Activated T-helper 1 cell treated with anti-CD3 and anti-CD28 coated beads, Interleukin-12 subunit alpha, Interleukin-12 subunit beta, Interleukin-2, Interleukin-4 antibody, amounts not matched to agents 30 ng/mL and 10 ng/mL and 1 ng/mL, durations not matched to agents 14 hours and 24 hours and 36 hours (primary cell): ENCODE measurements around the gene AKR1C8. TPM values are rescaled to one million over a fixed set of nuclear protein-coding genes. Genes with fewer than 3 reads are reported as not detected.
"Not testable (repeated sequence)": the region's sequence is repeated elsewhere in the genome, so short reads cannot be mapped to it uniquely, and the experiment has no call there.

Source experiments
- DNase-seq: peaks from one replicate; pipeline ENCODE4 v3.0.0; 2021; ENCODE audit warnings: low spot score
- H3K27ac Mint-ChIP-seq: one replicate; pipeline ENCODE4 v1.8.0; 2021; ENCODE audit warnings: mild to moderate bottlenecking, mixed read lengths
- H3K27me3 Mint-ChIP-seq: one replicate; pipeline ENCODE4 v1.8.0; 2022; ENCODE audit warnings: mild to moderate bottlenecking, moderate library complexity, mixed read lengths; ENCODE audit not compliant: insufficient read depth
- H3K36me3 Mint-ChIP-seq: one replicate; pipeline ENCODE4 v1.8.0; 2021; ENCODE audit warnings: low read depth, mixed read lengths
- H3K4me1 Mint-ChIP-seq: one replicate; pipeline ENCODE4 v1.8.0; 2021; ENCODE audit warnings: low read depth, mixed read lengths
- H3K4me3 Mint-ChIP-seq: one replicate; pipeline ENCODE4 v1.8.0; 2021; ENCODE audit warnings: mild to moderate bottlenecking, moderate library complexity, mixed read lengths
- H3K9me3 Mint-ChIP-seq: one replicate; pipeline ENCODE4 v1.8.0; 2021; ENCODE audit warnings: mixed read lengths
- intact Hi-C: fragments of 100-400 bp; cut with micrococcal nuclease; formaldehyde crosslinking; loops from one replicate; pipeline ENCODE4 v1.15.1; 2024
- total RNA-seq: library from RNA; stranded (reverse); gene quantifications from 2 replicates; pipeline ENCODE4 v1.2.3, GENCODE V29; 2022

AKR1C8 gene
- total RNA-seq, 1 donor from 2014 or later = 0.34 TPM

GRCh38 chr10:5196702-5197113, 11.8 kb upstream of the AKR1C8 start, which contains the start of gene AKR1C4:
TSS of gene AKR1C4 (plus strand) at chr10:5196837. CDS start at chr10:5196868, 31 bp downstream.
- no peak within 1 kb of the TSS for H3K27ac Mint-ChIP-seq
- H3K4me1 Mint-ChIP-seq = no peaks in the 10 kb centered on the region
- DNase-seq = no peak
- H3K9me3 Mint-ChIP-seq = peaks cover 10% of the 10 kb centered on the region
- H3K36me3 Mint-ChIP-seq = no peaks in the 10 kb centered on the region
- no peak within 1 kb of the TSS for H3K4me3 Mint-ChIP-seq
- H3K27me3 Mint-ChIP-seq = peaks cover 5% of the 10 kb centered on the region
- intact Hi-C loops = no loop called here

- no peaks in the 10 kb centered on the region for H3K4me1 Mint-ChIP-seq
- H3K4me3 Mint-ChIP-seq = no peak overlapping the region
- H3K36me3 Mint-ChIP-seq = no peaks in the 10 kb centered on the region
- DNase-seq = no peak
- intact Hi-C loops = no loop called here
- H3K27me3 Mint-ChIP-seq = peaks cover 6% of the 10 kb centered on the region
- H3K27ac Mint-ChIP-seq = no peak overlapping the region
- peaks cover 10% of the 10 kb centered on the region for H3K9me3 Mint-ChIP-seq
These were observed 10.9 kb upstream of the AKR1C8 start for GRCh38 chr10:5195727-5196374.

- Mint-ChIP-seq H3K9me3 (peaks cover 10% of the 10 kb centered on the region), H3K36me3 (no peaks in the 10 kb centered on the region), H3K4me3 (no peak overlapping the region), H3K27me3 (peaks cover 10% of the 10 kb centered on the region), H3K27ac (no peak overlapping the region), H3K4me1 (no peaks in the 10 kb centered on the region)
- intact Hi-C loops = no loop called here
- no peak for DNase-seq
These were observed 9.5 kb upstream of the AKR1C8 start for GRCh38 chr10:5194431-5194830.

- Mint-ChIP-seq H3K36me3 (no peaks in the 10 kb centered on the region), H3K27me3 (peaks cover 14% of the 10 kb centered on the region), H3K27ac (no peak overlapping the region), H3K9me3 (peaks cover 7% of the 10 kb centered on the region), H3K4me3 (no peak overlapping the region), H3K4me1 (no peaks in the 10 kb centered on the region)
- intact Hi-C loops = no loop called here
- no peak for DNase-seq
These were observed 3.4 kb upstream of the AKR1C8 start for GRCh38 chr10:5188358-5188757.

- Mint-ChIP-seq H3K27ac (no peak overlapping the region), H3K36me3 (no peaks in the 10 kb centered on the region), H3K9me3 (peaks cover 7% of the 10 kb centered on the region), H3K4me1 (no peaks in the 10 kb centered on the region), H3K4me3 (no peak overlapping the region), H3K27me3 (peaks cover 14% of the 10 kb centered on the region)
- DNase-seq = no peak
- intact Hi-C loops = no loop called here
These were observed 2.9 kb upstream of the AKR1C8 start for GRCh38 chr10:5187867-5188266.

- H3K4me3 Mint-ChIP-seq = no peak overlapping the region
These were observed 1.0 kb downstream of the AKR1C8 start for GRCh38 chr10:5183923-5184322.

GRCh38 chr10:5180503-5180902, 4.4 kb downstream of the AKR1C8 start:
- intact Hi-C loops, H3K9me3 Mint-ChIP-seq, H3K4me1 Mint-ChIP-seq, H3K36me3 Mint-ChIP-seq, H3K4me3 Mint-ChIP-seq, H3K27ac Mint-ChIP-seq, H3K27me3 Mint-ChIP-seq, DNase-seq: not testable (repeated sequence)

More at GRCh38 chr10:5183923-5184322, 1.0 kb downstream of the AKR1C8 start:
- Mint-ChIP-seq H3K27ac (no peak overlapping the region), H3K9me3 (peaks cover 7% of the 10 kb centered on the region), H3K36me3 (no peaks in the 10 kb centered on the region), H3K27me3 (peaks cover 5% of the 10 kb centered on the region), H3K4me1 (no peaks in the 10 kb centered on the region)
- intact Hi-C loops = no loop called here
- no peak for DNase-seq

GRCh38 chr10:5175581-5175980, 9.4 kb downstream of the AKR1C8 start:
- H3K27ac Mint-ChIP-seq, H3K9me3 Mint-ChIP-seq, H3K4me1 Mint-ChIP-seq, H3K36me3 Mint-ChIP-seq, H3K4me3 Mint-ChIP-seq, DNase-seq, H3K27me3 Mint-ChIP-seq, intact Hi-C loops: not testable (repeated sequence)

- H3K27me3 Mint-ChIP-seq = no peaks in the 10 kb centered on the region
- peaks cover 46% of the 10 kb centered on the region for H3K9me3 Mint-ChIP-seq
- H3K4me1 Mint-ChIP-seq = no peaks in the 10 kb centered on the region
- no peak overlapping the region for H3K27ac Mint-ChIP-seq
- H3K36me3 Mint-ChIP-seq = peaks cover 3% of the 10 kb centered on the region
- DNase-seq = no peak
- H3K4me3 Mint-ChIP-seq = no peak overlapping the region
- intact Hi-C loops = no loop called here
These were observed 16.0 kb downstream of the AKR1C8 start for GRCh38 chr10:5168897-5169420.

GRCh38 chr10:5165738-5166137, 19.2 kb downstream of the AKR1C8 start:
- no peak for DNase-seq
- Mint-ChIP-seq H3K4me1 (no peaks in the 10 kb centered on the region), H3K9me3 (peaks cover 64% of the 10 kb centered on the region)

GRCh38 chr10:5163487-5163886, 21.5 kb downstream of the AKR1C8 start:
- Mint-ChIP-seq H3K36me3 (peaks cover 3% of the 10 kb centered on the region), H3K27ac (no peak overlapping the region), H3K27me3 (peaks cover 2% of the 10 kb centered on the region), H3K9me3 (peaks cover 56% of the 10 kb centered on the region), H3K4me3 (no peak overlapping the region), H3K4me1 (no peaks in the 10 kb centered on the region)
- no peak for DNase-seq
- intact Hi-C loops = no loop called here

More at GRCh38 chr10:5165738-5166137, 19.2 kb downstream of the AKR1C8 start:
- intact Hi-C loops = no loop called here
- Mint-ChIP-seq H3K27me3 (no peaks in the 10 kb centered on the region), H3K27ac (no peak overlapping the region), H3K4me3 (no peak overlapping the region), H3K36me3 (peaks cover 3% of the 10 kb centered on the region)

- Mint-ChIP-seq H3K36me3 (no peaks in the 10 kb centered on the region), H3K27ac (no peak overlapping the region), H3K9me3 (peaks cover 19% of the 10 kb centered on the region), H3K4me3 (no peak overlapping the region), H3K27me3 (peaks cover 2% of the 10 kb centered on the region), H3K4me1 (no peaks in the 10 kb centered on the region)
- intact Hi-C loops = no loop called here
- DNase-seq = no peak
These were observed 25.8 kb downstream of the AKR1C8 start for GRCh38 chr10:5159126-5159525.

- Mint-ChIP-seq H3K36me3 (no peaks in the 10 kb centered on the region), H3K4me1 (no peaks in the 10 kb centered on the region)
- intact Hi-C loops = no loop called here
These were observed 27.4 kb downstream of the AKR1C8 start for GRCh38 chr10:5157501-5157900.

More at GRCh38 chr10:5157501-5157900, 27.4 kb downstream of the AKR1C8 start:
- no peak overlapping the region for H3K27ac Mint-ChIP-seq
- H3K27me3 Mint-ChIP-seq = peaks cover 2% of the 10 kb centered on the region
- DNase-seq = no peak
- peaks cover 14% of the 10 kb centered on the region for H3K9me3 Mint-ChIP-seq
- no peak overlapping the region for H3K4me3 Mint-ChIP-seq
